Hair follicle dermal papilla cell (primary cell): ENCODE results near the gene JAK2. TPM values are rescaled to one million over a fixed set of nuclear protein-coding genes. Genes with fewer than 3 reads are reported as not detected.

Source experiments
- total RNA-seq: library from RNA; depleted of rRNA; stranded (reverse); fragments of >200 nt; gene quantifications from 2 replicates; pipeline ENCODE4 v1.2.3, GENCODE V29; 2012

Gene JAK2
- 9.4 and 14.4 TPM in 2 replicates for total RNA-seq

GRCh38 chr9:4984621-4985385 is at the start of gene JAK2:
Gene JAK2, plus strand, starts transcription at chr9:4985272. Its CDS starts 36,716 bp downstream, at chr9:5021988.

Other genes starting within 250 kb of the JAK2 start
- 69.0 and 81.0 TPM in 2 replicates for gene AK3, start 244.1 kb upstream of the JAK2 start, total RNA-seq
- 10.9 and 13.1 TPM in 2 replicates for gene RCL1, start 192.3 kb upstream of the JAK2 start, total RNA-seq
- gene INSL6, start 200.4 kb downstream of the JAK2 start, total RNA-seq, result not detected in 2 replicates
- not detected in 2 replicates for gene INSL4, start 246.1 kb downstream of the JAK2 start, total RNA-seq